ENCODE results near the gene OVAAL.

OVAAL gene

GRCh38 chr1:180566495-180566894, 7.7 kb downstream of the OVAAL start:
- TF ChIP-seq CTCF (IDR thresholded peaks at IDR 0.05; ENCODE audit: borderline replicate concordance, control extremely low read depth, extremely low read depth, insufficient read depth, missing control alignments): no peak
- in situ Hi-C loops (cut with MboI; ENCODE audit: low sequenced_read_pairs, unreplicated experiment): no loop called here
- DNase-seq (ENCODE audit: low spot score): no peak

DNA sequence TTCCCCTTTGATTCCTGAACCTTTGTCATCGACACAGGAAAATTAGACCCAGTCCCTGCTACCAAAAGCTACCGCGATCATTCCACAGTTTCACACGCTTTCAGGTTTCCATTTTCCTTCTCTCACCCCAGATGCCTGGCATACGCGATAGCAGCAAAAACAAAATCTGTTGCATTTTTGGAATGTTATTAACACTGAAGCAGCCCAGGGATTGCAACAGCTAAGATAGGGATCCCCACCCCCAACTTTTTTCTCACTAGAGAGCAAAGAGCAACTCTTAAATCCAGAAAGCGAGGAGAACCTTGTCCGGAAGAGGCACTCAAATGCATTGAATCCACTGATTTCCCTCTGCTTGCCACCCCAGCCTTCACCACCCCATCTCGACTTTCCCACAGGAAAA, 8.9 kb downstream of the OVAAL start:
- in situ Hi-C loops (cut with MboI; ENCODE audit: low sequenced_read_pairs, unreplicated experiment): no loop called here
- no peak for TF ChIP-seq CTCF (IDR thresholded peaks at IDR 0.05; ENCODE audit: borderline replicate concordance, control extremely low read depth, extremely low read depth, insufficient read depth, missing control alignments)
- DNase-seq (ENCODE audit: low spot score): no peak

DNA sequence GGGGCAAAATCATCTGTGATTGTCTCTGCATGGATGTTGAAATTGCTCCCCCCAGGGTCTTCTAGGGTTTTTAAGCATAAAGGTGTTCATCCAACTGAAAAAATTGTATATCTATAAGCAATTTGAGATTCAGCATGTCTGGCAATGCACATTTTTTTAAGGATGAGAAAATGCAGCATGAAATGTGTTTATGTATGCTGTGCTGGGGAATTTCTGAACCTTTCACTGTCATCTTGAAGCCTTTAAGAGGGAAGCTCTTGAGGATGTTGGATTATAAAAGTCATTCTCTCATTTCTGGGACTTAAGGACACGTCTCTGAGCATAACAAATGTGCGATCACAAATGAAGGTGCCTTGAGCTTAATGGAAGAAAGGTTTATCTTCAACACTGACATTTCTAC, 9.4 kb downstream of the OVAAL start:
- DNase-seq (ENCODE audit: low spot score): no peak
- in situ Hi-C loops (cut with MboI; ENCODE audit: low sequenced_read_pairs, unreplicated experiment): no loop called here
- no peak for TF ChIP-seq CTCF (IDR thresholded peaks at IDR 0.05; ENCODE audit: borderline replicate concordance, control extremely low read depth, extremely low read depth, insufficient read depth, missing control alignments)

- TF ChIP-seq CTCF (IDR thresholded peaks at IDR 0.05; ENCODE audit: borderline replicate concordance, control extremely low read depth, extremely low read depth, insufficient read depth, missing control alignments): no peak
- in situ Hi-C loops (cut with MboI; ENCODE audit: low sequenced_read_pairs, unreplicated experiment): no loop called here
- no peak for DNase-seq (ENCODE audit: low spot score)
Measured at GRCh38 chr1:180571060-180571831, 12.5 kb downstream of the OVAAL start.

- DNase-seq (ENCODE audit: low spot score): no peak
- TF ChIP-seq CTCF (IDR thresholded peaks at IDR 0.05; ENCODE audit: borderline replicate concordance, control extremely low read depth, extremely low read depth, insufficient read depth, missing control alignments): no peak
- in situ Hi-C loops (cut with MboI; ENCODE audit: low sequenced_read_pairs, unreplicated experiment): no loop called here
Measured at GRCh38 chr1:180571832-180572636, 13.3 kb downstream of the OVAAL start.

DNA sequence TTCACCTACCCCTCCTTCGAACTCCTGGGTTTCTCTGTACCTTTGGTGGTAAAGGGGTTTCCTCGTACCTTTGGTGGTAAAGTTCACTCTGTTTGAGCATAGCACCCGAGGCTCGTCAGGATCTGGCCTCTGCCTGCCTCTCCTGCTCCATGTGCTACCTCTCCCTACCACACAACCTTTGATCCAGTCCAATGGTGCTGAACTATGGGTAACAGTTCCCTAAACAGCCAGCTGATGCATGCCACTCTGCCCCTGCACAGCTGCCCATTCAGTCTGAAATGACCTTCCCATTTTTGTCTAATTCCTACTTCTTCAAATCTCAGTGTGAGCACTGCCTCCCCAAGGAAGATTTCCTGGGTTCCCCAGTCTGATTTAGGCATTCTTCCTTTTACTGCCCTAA, 14.0 kb downstream of the OVAAL start:
- no peak for DNase-seq (ENCODE audit: low spot score)
- no peak for TF ChIP-seq CTCF (IDR thresholded peaks at IDR 0.05; ENCODE audit: borderline replicate concordance, control extremely low read depth, extremely low read depth, insufficient read depth, missing control alignments)
- in situ Hi-C loops (cut with MboI; ENCODE audit: low sequenced_read_pairs, unreplicated experiment): no loop called here

Measured in GM13976 (cell line).